Lung (tissue), 12 donors: Measurements from ENCODE around the gene USP24. TPM values are rescaled to one million over a fixed set of nuclear protein-coding genes. Genes with fewer than 3 reads are reported as not detected.

Experiments
- ATAC-seq: fragments of 200-7000 bp; cut with Tn5 transposase; one replicate; pipeline ENCODE4 v1.9.1; 2020; ENCODE audit warnings: moderate number of reproducible peaks; ENCODE audit not compliant: insufficient read depth, low FRiP score
- DNase-seq, 3 donors: peaks; one replicate each; pipeline ENCODE4 v3.0.0-alpha.2; 2013 to 2017
- H3K27ac ChIP-seq, 2 donors: one replicate each; pipeline ENCODE4 v1.5.1; 2013; ENCODE audit warnings: mild to moderate bottlenecking in 2 of 2, moderate library complexity in 2 of 2, control low read depth in 1 of 2, inconsistent platforms in 1 of 2, low read depth in 1 of 2, low read length in 1 of 2
- H3K27me3 ChIP-seq, 3 donors: one replicate each; pipeline ENCODE4 v1.5.1; 2013; ENCODE audit warnings: low read length in 2 of 3; ENCODE audit not compliant: control insufficient read depth in 3 of 3, insufficient read depth in 3 of 3
- H3K36me3 ChIP-seq, 4 donors: one replicate each; pipeline ENCODE4 v1.5.1; 2013; ENCODE audit warnings: low read length in 4 of 4, mild to moderate bottlenecking in 1 of 4, moderate library complexity in 1 of 4; ENCODE audit not compliant: control insufficient read depth in 4 of 4, insufficient read depth in 4 of 4
- H3K4me1 ChIP-seq, 5 donors: one replicate each; pipeline ENCODE4 v1.5.1; 2013; ENCODE audit warnings: low read length in 5 of 5, mild to moderate bottlenecking in 2 of 5, moderate library complexity in 1 of 5; ENCODE audit not compliant: control insufficient read depth in 5 of 5, insufficient read depth in 5 of 5
- H3K4me3 ChIP-seq: one replicate; pipeline ENCODE4 v1.5.1; 2013; ENCODE audit warnings: mild to moderate bottlenecking, control low read depth, moderate library complexity
- H3K9ac ChIP-seq, 2 donors: one replicate each; pipeline ENCODE4 v1.5.1; 2013; ENCODE audit warnings: low read length in 2 of 2, control low read depth in 1 of 2; ENCODE audit not compliant: insufficient read depth in 1 of 2
- H3K9me3 ChIP-seq, 4 donors: one replicate each; pipeline ENCODE4 v1.5.1; 2013; ENCODE audit warnings: low read length in 3 of 4, mild to moderate bottlenecking in 1 of 4, moderate library complexity in 1 of 4; ENCODE audit not compliant: control insufficient read depth in 4 of 4, insufficient read depth in 3 of 4
- CTCF ChIP-seq: IDR thresholded peaks from 2 replicates; pipeline ENCODE4 v1.5.1; 2012; ENCODE audit warnings: mild to moderate bottlenecking; ENCODE audit errors: control extremely low read depth, extremely low read depth
- WGBS, 2 donors: extraction: QIAGEN DNeasy Blood & Tissue Kit; methylation state at CpG; one replicate each; pipeline ENCODE4 v1.1.7; 2013; 5-methylcytosine and 5-hydroxymethylcytosine counted together
- polyA plus RNA-seq, 2 donors: library from polyadenylated mRNA; stranded (reverse); fragments of 200-250 nt; gene quantifications; one replicate each; pipeline ENCODE4 v1.2.1, GENCODE V29; 2013
- total RNA-seq, 2 donors: library from RNA; depleted of rRNA in 1 of 2; stranded (reverse); fragments of >200 nt in 1 of 2; gene quantifications; one replicate each; pipeline ENCODE4 v1.2.1, GENCODE V29; 2014 to 2021
- donor health status: control.
- donor health status: control.
- donor health status: Bipolar disorder and iron deficiency.
- donor health status: healthy.
- donor health status: DM: yes; HTN: yes; CAD: no.

The USP24 gene
- total and polyA plus RNA-seq, 4 donors: 7.8 to 77.8 (median 23.6) TPM

DNA sequence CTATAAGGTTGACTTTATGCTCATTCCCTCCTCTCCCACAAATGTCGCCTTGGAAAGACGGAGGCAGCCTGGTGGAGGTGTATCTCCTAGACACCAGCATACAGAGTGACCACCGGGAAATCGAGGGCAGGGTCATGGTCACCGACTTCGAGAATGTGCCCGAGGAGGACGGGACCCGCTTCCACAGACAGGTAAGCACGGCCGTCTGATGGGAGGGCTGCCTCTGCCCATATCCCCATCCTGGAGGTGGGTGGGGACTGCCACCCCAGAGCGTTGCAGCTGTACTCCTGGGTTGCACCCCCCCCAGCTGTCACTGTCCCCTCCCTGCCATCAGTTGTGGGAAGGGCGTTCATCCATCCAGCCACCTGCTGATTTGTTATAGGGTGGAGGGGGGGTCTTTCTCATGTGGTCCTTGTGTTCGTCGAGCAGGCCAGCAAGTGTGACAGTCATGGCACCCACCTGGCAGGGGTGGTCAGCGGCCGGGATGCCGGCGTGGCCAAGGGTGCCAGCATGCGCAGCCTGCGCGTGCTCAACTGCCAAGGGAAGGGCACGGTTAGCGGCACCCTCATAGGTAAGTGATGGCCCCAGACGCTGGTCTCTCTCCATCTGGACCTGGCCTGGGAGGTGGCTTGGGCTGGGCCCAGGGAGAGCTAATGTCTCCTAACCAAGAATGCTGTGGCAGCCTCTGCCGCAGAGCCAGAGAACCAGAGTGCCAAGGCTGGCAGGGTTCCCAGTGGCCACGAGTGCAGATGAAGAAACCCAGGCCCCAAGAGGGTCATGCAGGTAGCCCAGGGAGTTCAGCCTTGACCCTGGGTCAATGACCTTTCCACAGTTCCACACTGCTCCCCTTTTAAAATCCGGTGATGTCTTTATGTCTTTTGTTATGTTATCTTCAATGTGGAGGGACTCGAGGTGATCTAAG is 162.7 kb downstream of the USP24 start:
- no peak overlapping the region for H3K27ac ChIP-seq
- H3K9ac ChIP-seq: no peak overlapping the region

DNA sequence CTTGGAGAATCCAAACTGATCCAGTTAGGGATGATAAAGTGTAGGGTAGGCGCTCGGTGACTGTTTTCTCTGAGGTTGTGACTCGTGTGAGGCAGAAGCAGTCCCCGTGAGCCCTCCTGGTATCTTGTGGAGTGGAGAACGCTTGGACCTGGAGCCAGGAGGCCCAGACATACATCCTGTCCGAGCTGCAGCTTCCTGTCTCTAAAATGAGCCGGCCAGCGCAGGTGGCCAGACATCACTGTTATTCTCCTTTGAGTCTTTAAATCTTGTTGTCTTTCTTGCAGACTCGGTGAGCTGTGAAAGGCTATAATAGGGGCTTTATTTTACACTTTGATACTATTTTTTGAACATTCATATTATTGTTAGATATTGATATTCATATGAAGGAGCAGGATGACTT is 163.5 kb downstream of the USP24 start:
- no peaks in the 10 kb centered on the region for H3K9me3 ChIP-seq
- H3K27me3 ChIP-seq: no peaks in the 10 kb centered on the region
- no peak overlapping the region for H3K27ac ChIP-seq
- 66 to 78% methylated on average over 9 of the region's 9 CpGs for WGBS, 2 donors
- ATAC-seq (no peak), DNase-seq (no peak)
- TF ChIP-seq CTCF: no peak
- no peak overlapping the region for H3K4me3 ChIP-seq
- H3K9ac ChIP-seq: no peak overlapping the region
- peaks cover 0 to 2% (median 0%) of the 10 kb centered on the region in 5 donors for H3K4me1 ChIP-seq
- peaks cover 0 to 3% (median 0%) of the 10 kb centered on the region in 4 donors for H3K36me3 ChIP-seq

More for the DNA sequence above, 162.7 kb downstream of the USP24 start:
- Histone ChIP-seq H3K4me1 (peaks cover 0 to 2% (median 0%) of the 10 kb centered on the region in 5 donors), H3K27me3 (no peaks in the 10 kb centered on the region), H3K36me3 (peaks cover 0 to 3% (median 0%) of the 10 kb centered on the region in 4 donors), H3K4me3 (no peak overlapping the region), H3K9me3 (no peaks in the 10 kb centered on the region)
- no peak for TF ChIP-seq CTCF
- DNase-seq (no peak), ATAC-seq (no peak)
- WGBS, 2 donors: 88% methylated on average over 29 of the region's 29 CpGs

DNA sequence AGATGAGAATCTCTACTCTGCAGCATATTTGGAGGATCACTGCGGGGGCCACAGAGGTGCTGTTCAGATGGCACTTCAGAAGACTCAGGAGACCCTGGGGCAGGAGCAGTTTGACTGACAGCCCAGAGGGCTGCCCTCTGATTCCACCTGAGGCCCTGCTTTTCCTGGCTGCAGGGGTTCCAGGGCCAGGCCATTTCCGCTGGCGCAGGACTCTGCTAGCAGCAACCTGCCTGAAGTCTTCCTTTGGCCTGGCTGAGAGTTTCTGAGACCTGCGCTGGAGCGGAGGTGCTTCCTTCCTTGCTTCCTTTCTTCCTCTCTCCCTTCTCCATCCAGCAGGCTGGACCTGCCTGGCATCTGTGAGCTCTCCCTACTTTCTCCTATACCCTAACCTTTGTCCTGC is 164.0 kb downstream of the USP24 start:
- Histone ChIP-seq H3K36me3 (peaks cover 0 to 4% (median 0%) of the 10 kb centered on the region in 4 donors), H3K4me1 (peaks cover 0 to 2% (median 0%) of the 10 kb centered on the region in 5 donors), H3K9ac (no peak overlapping the region), H3K27me3 (no peaks in the 10 kb centered on the region), H3K9me3 (no peaks in the 10 kb centered on the region), H3K4me3 (no peak overlapping the region), H3K27ac (no peak overlapping the region)
- ATAC-seq: no peak
- 91 to 93% methylated on average over 5 of the region's 5 CpGs for WGBS, 2 donors
- no peak for TF ChIP-seq CTCF
- no peak for DNase-seq
